ENCODE data around the gene ABCC6. TPM values are rescaled to one million over a fixed set of nuclear protein-coding genes. Genes with fewer than 3 reads are reported as not detected.

The ABCC6 gene
- total and polyA plus RNA-seq, 2 of the 13 experiments (the other 11 are each of a cell fraction or from before 2014, with no cell fraction given): 82.4 to 105 TPM

GRCh38 chr16:16222850-16223661 is at the start of gene ABCC6 (continued):
- peak; percentile 80 for TF ChIP-seq SP5 (CRISPR knock-in tag; IDR thresholded peaks at IDR 0.05; ENCODE audit: borderline replicate concordance, low read depth)
- TF ChIP-seq THAP11 (CRISPR knock-in tag; IDR thresholded peaks at IDR 0.05): 0 out of 2 replicates have a peak, but pooled peaks have one; percentile 17
- TF ChIP-seq RXRB (CRISPR knock-in tag; IDR thresholded peaks at IDR 0.05; ENCODE audit: borderline replicate concordance): peak; percentile 76; the same call in 1 of the 2 replicates
- TF ChIP-seq ELF3 (CRISPR knock-in tag; IDR thresholded peaks at IDR 0.05): 0 out of 2 replicates have a peak, but pooled peaks have one; percentile 5
- TF ChIP-seq HDAC2 (CRISPR knock-in tag; IDR thresholded peaks at IDR 0.05): peak; percentile 36; the same call in 1 of the 2 replicates
- 0 out of 2 replicates have a peak, but pooled peaks have one; percentile 8 for TF ChIP-seq UBTF (CRISPR knock-in tag; IDR thresholded peaks at IDR 0.05)
- peak; percentile 88 for TF ChIP-seq PRDM15 (CRISPR knock-in tag; IDR thresholded peaks at IDR 0.05)
- TF ChIP-seq ZNF580 (CRISPR knock-in tag; IDR thresholded peaks at IDR 0.05; ENCODE audit: borderline replicate concordance, low read depth): 0 out of 2 replicates have a peak, but pooled peaks have one; percentile 32
- TF ChIP-seq FOXP4 (CRISPR knock-in tag; IDR thresholded peaks at IDR 0.05): 0 out of 2 replicates have a peak, but pooled peaks have one; percentile 17

All from HepG2 (cell line).